NOMO-1 (cell line): ENCODE data around the gene CDHR1.

Source experiments
- DNase-seq, 2 experiments: peaks; one replicate each; lab custom pipeline; 2025; ENCODE audit not compliant: unreplicated experiment in 2 of 2; lab: John Stamatoyannopoulos, UW

Gene CDHR1

GRCh38 chr10:84196941-84197340, 2.6 kb downstream of the CDHR1 start:
- DNase-seq: no peak

- DNase-seq: no peak
Observed at GRCh38 chr10:84197643-84198042, 3.3 kb downstream of the CDHR1 start.

- DNase-seq: no peak
Observed at GRCh38 chr10:84198206-84198915, 4.0 kb downstream of the CDHR1 start.

DNA sequence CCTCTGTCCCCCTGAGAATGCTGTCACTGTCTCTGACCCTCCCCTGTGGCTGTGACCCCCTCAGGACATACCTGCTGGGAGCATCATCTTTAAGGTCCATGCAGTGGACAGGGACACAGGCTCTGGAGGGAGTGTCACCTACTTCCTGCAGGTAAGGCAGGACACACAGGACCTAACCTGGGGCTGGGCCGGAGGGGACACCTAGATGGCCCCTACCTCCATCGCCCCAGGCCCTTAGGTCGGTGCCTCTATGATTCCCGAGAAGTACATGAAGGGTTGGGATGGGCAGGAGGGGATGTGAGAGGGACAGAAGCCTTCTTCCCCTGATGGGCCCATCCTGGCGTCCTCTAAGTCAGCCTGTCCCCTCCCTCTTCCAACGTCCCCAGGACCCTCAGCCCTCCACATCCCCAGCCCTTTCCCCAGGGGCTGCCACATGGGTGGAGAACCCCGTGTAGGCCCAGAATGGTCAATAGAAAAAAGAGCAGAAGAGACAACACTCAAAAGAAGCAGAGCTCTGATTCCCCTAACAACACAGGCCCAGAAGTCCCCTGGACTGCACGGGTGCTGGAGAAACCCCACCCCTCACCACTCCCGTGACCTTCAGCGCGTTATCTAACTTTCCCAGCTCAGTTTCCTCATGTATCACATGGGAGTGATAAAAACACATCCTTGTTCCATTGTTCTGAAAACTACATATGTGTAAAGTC, 6.4 kb downstream of the CDHR1 start:
- DNase-seq: no peak

DNA sequence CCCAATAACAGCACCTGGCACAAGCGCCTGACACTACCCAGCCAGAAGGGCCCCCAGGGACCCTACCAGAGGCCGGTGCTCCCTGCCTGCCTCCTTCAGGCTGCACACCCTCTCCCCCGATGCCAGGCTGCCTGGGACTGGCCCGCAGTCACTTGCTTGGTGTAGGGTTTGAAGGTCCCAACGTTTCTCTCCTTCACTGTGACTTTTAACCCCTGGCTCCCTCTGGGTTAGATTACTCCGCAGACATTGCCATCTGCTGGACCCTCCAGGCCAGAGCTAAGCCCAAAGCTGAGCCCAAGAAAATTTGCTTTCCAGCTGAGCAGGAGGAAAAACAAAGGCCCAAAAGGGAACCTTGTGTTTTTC, 6.9 kb downstream of the CDHR1 start:
- DNase-seq: no peak

GRCh38 chr10:84201682-84202081, 7.3 kb downstream of the CDHR1 start:
- DNase-seq: no peak

- no peak for DNase-seq
Observed at GRCh38 chr10:84202349-84202748, 8.0 kb downstream of the CDHR1 start.

DNA sequence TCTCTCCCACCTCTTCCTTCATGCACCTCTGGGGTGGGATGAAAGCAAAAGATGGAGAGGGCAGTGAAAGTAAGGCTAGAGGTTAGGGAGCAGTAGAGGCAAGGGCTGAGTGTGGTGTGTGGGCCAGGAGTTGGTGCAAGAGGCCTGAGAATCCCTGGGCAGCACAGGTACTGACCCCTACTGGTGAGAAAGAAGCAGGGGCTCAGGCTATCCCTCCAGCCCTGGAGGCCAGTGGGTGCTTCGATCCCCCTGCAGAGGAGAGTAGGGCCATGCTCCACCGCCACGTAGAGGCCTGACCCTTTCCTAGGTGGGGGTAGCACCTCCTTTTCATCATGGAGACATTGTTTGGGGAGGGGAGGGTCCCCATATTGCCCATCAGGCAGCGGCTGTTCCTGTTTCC, 9.8 kb downstream of the CDHR1 start:
- DNase-seq: peak; percentile 11 to 26

DNA sequence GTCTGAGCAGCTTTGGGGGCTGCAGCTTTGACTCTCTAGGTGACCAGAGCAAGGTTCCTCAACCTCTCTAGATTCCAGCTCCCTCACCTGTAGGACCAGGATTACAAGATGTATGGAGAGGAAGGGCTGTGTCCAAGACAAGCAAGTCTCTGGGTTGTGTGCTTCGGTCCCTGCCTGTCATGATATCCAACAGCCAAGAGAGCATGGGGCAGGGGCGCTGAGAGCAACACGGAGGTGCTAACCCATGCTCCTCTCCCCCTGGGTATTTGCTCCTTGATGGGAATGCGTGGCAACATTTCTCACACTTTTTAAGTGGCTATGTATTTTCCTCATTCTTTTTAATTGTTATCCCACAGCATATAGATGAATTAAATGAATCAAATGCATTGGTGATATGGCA, 10.3 kb downstream of the CDHR1 start:
- DNase-seq: no peak

- DNase-seq: peak; percentile 39 to 62
Observed at GRCh38 chr10:84205049-84205852, 10.9 kb downstream of the CDHR1 start.

DNA sequence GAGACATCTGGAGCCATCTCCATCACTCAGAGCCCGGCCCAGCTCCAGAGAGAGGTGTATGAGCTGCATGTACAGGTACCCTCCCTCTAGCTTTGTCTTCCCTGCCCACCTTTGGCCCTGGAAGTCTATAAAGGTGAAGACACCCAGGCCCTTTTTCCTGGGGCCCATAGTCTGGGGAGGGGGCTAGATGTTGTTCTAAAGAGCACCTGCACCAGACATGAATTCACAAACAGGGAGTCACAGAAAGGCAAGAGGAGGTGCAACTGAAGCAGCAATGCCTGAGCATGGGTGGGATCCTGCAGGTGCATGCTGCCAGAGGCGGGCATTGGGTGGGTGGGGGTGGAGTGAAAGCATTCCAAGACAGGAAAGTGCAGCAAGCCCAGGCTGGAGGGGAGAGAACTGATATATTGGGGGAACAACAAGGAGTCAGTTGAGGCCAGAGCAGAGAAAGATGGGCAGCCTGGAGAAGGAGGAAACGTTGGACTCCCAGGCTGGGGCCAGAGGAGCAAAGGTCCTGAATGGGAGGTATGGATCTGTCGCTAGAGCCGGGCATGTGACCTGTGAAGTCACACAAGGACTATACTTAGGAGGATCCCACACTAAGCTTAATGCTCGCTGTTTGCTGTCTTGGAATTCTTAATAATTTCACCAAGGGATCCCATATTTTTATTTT, 11.7 kb downstream of the CDHR1 start:
- no peak for DNase-seq

- no peak for DNase-seq
Observed at GRCh38 chr10:84208023-84208422, 13.7 kb downstream of the CDHR1 start.

DNA sequence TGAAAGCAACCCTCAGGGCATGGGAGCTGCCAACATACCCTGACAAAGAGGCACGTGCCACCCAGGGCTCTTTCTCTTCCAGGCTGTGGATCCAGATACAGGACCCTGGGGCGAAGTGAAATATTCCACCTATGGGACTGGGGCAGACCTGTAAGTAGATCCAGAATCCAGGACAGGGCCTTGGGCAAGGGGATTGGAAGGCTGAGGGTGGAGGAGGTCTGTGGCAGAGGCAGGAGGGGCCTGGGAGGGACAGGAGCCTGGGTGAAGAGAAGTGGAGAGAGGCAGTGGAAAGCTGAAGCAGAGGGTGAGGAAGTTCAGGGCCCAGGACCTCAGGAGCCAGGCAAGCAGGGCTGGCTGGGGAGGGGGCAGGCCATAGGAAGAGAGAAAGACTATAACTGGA, 17.2 kb downstream of the CDHR1 start:
- no peak for DNase-seq

DNA sequence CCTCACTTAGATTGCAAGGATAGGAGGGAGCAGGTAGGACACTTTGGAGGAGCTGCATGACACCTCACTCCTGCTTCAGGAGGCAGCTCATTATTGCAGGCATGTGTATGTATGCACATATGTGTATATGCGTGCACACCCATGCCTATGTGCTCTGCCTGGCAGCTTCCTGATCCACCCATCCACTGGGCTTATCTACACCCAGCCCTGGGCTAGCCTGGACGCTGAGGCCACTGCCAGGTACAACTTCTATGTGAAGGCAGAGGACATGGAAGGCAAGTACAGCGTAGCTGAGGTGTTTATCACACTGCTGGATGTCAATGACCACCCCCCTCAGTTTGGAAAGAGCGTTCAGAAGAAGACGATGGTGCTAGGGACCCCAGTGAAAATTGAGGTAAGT, 17.7 kb downstream of the CDHR1 start:
- no peak for DNase-seq

DNA sequence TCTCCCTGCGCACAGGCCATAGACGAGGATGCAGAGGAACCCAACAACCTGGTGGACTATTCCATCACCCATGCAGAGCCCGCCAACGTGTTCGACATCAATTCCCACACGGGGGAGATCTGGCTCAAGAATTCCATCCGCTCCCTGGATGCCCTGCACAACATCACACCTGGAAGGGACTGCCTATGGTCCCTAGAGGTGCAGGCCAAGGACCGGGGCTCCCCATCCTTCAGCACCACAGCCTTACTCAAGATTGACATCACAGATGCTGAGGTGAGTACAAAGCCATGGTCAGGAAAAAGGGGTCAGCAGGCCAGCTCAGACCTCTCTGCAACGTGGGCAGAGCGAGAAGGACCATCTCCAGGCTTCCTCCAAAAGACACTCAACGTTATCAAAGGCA, 18.7 kb downstream of the CDHR1 start:
- no peak for DNase-seq

GRCh38 chr10:84214046-84214572, 19.8 kb downstream of the CDHR1 start:
- no peak for DNase-seq

DNA sequence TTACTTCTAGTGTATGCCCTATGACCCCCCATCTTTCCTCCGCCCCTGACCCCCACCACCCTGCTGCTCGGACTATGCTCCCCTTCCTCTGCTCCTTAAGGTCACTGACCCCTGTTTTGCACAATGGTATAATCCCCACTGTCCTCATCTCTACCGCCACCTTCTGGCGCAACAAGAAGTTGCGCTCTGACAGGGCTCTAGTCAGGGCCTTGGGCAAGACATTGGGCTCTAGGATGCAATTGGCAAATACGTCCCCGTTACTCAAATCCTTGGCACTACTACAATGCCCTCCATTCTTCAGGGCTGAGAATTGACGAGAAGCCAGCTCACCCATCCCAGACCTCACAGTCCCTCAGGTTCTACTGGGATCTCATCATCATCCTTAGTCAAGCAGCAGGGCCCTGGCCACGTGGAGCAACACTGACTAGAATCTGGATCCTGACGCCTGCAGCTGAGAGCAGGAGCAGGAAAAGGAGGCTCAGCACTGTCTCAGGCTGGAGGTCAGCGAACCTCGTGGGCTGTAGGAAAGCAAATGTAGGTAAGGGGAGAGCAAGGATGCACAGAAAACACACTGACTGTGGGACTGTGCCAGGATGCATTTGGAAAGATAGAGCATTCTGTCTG, 20.4 kb downstream of the CDHR1 start:
- peak in 1 of 2 experiments; percentile 10 for DNase-seq

DNA sequence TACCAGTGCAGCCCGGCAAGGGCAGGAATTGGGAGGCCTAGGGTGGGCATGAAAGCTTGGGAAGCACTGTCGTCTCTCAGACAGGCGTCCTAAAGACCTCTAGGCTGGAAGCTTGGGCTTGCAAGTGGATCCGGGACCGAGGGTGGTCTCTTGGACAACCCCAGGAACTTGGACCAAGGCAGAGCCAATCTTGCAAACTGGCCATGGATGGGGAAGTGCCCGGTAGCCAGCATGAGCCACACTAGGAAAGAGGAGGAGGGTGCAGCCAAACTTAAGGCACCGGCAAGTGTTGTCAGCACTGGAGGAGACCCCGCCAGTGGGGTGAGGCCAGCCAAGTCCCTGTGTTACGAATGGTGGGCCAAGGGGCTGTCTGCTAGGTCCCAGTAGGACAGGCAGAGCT, 22.5 kb downstream of the CDHR1 start:
- no peak for DNase-seq

GRCh38 chr10:84217746-84218145, 23.4 kb downstream of the CDHR1 start:
- no peak for DNase-seq

DNA sequence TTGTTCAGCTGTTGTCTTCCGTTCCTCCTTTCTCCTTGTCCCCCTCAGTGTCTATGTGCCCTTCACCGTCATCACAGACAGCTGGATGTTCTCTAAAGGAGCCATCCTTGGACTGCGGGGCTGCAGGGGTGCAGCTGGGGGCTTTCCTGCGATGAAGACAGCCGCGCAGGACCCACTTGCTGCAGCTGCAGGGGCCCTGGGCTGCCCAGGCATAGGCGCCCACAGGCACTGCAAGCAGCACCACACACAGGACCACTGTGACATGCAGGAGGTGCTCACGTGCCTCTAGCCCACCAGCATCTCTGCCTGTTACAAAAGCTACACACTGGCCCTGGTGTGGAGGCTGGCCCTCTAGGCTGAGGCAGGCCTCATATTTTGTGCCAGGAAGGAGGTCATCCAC, 27.6 kb downstream of the CDHR1 start:
- DNase-seq: no peak
